HCT116 (cell line): ENCODE data around the gene ZBTB20. TPM values are rescaled to one million over a fixed set of nuclear protein-coding genes. Genes with fewer than 3 reads are reported as not detected.

Experiments
- ATAC-seq: fragments of 200-7000 bp; cut with Tn5 transposase; 2 replicates; pipeline ENCODE4 v1.9.1; 2020; ENCODE audit warnings: mild to moderate bottlenecking, moderate library complexity
- BruUV-seq: library from RNA; stranded (reverse); fragments of 400-500 nt; replicated peaks from 2 replicates; lab custom pipeline; 2021; lab: Mats Ljungman, UMichigan
- CTCF ChIA-PET: fragments of 300-600 bp; sonication (Branson Sonifier 250); formaldehyde crosslinking; loops from one replicate; lab custom pipeline; 2021; ENCODE audit warnings: antibody characterized with exemption; lab: Charles Lee
- POLR2A ChIA-PET: fragments of 300-600, 350-600 bp; sonication (Branson Sonifier 250); formaldehyde crosslinking; loops from one replicate; lab custom pipeline; 2021; ENCODE audit warnings: antibody characterized with exemption; lab: Charles Lee
- RAD21 ChIA-PET, 2 experiments: fragments of 300-600 bp; sonication (Branson Sonifier 250); formaldehyde crosslinking; loops; one replicate each; lab custom pipeline; 2023; ENCODE audit warnings: low total read pairs in 2 of 2; ENCODE audit not compliant: uncharacterized antibody in 2 of 2, unreplicated experiment in 2 of 2, low non-redundant PET in 1 of 2; lab: Charles Lee
- DNase-seq: peaks from one replicate; pipeline ENCODE4 v3.0.0-alpha.2; 2010; ENCODE audit warnings: low read depth, low spot score
- H2AFZ ChIP-seq: fragments of 200-600 bp; shearing (Covaris generic), sonication (generic); 2 replicates; pipeline ENCODE4 v1.6.1; 2017; ENCODE audit warnings: low read depth, mixed run types, mixed read lengths, antibody characterized with exemption, low read length; ENCODE audit not compliant: poor library complexity, severe bottlenecking
- H3K27ac ChIP-seq: 2 replicates; pipeline ENCODE4 v1.5.1; 2012; ENCODE audit warnings: low read depth, low read length
- H3K27me3 ChIP-seq: fragments of 200-600 bp; sonication (generic); 2 replicates; pipeline ENCODE4 v1.6.1; 2016; ENCODE audit warnings: mixed run types, low read length, mixed read lengths; ENCODE audit not compliant: insufficient read depth
- H3K36me3 ChIP-seq, 2 experiments: fragments of 200-500 bp in 1 of 2; fragments of 200-600 bp in 1 of 2; sonication (Bioruptor generic) in 1 of 2; sonication (generic) in 1 of 2; 2 replicates each; pipeline versions ENCODE4 v1.5.1 to v1.6.1; 2014 to 2016; ENCODE audit warnings: low read length in 2 of 2, inconsistent platforms in 1 of 2, mixed read lengths in 1 of 2, mixed run types in 1 of 2; ENCODE audit not compliant: insufficient read depth in 2 of 2, control insufficient read depth in 1 of 2
- H3K4me1 ChIP-seq, 2 experiments: fragments of 200-600 bp in 1 of 2; sonication (generic) in 1 of 2; 2 replicates each; pipeline versions ENCODE4 v1.5.1 to v1.6.1; 2012 to 2017; ENCODE audit warnings: low read length in 2 of 2, inconsistent platforms in 1 of 2, mild to moderate bottlenecking in 1 of 2, mixed read lengths in 1 of 2, mixed run types in 1 of 2, moderate library complexity in 1 of 2; ENCODE audit not compliant: insufficient read depth in 2 of 2, control insufficient read depth in 1 of 2
- H3K4me2 ChIP-seq: fragments of 200-600 bp; sonication (generic); 2 replicates; pipeline ENCODE4 v1.6.1; 2017; ENCODE audit warnings: mixed run types, low read length, mixed read lengths
- H3K4me3 ChIP-seq, 2 experiments: fragments of 200-600 bp in 1 of 2; sonication (generic) in 1 of 2; replicated peaks in 1 of 2; 2 replicates each; pipeline ENCODE4 v1.5.1; 2011 to 2016; ENCODE audit warnings: low read length in 2 of 2, control low read depth in 1 of 2, low read depth in 1 of 2, mild to moderate bottlenecking in 1 of 2, mixed read lengths in 1 of 2, mixed run types in 1 of 2
- H3K79me2 ChIP-seq: fragments of 200-600 bp; sonication (generic); 2 replicates; pipeline ENCODE4 v1.6.1; 2017; ENCODE audit warnings: mild to moderate bottlenecking, mixed run types, low read length, moderate library complexity, mixed read lengths; ENCODE audit not compliant: insufficient read depth
- H3K9ac ChIP-seq: fragments of 200-600 bp; sonication (generic); 2 replicates; pipeline ENCODE4 v1.6.1; 2016; ENCODE audit warnings: low read length, mixed read lengths
- H3K9me2 ChIP-seq: fragments of 200-600 bp; sonication (generic), shearing (Covaris generic); 2 replicates; pipeline ENCODE4 v1.6.1; 2017; ENCODE audit warnings: mixed run types, mild to moderate bottlenecking, moderate library complexity; ENCODE audit not compliant: insufficient read depth
- H3K9me3 ChIP-seq, 2 experiments: fragments of 200-500 bp in 1 of 2; fragments of 200-600 bp in 1 of 2; sonication (Bioruptor generic) in 1 of 2; sonication (generic) in 1 of 2; 2 replicates each; pipeline ENCODE4 v1.6.1; 2014 to 2017; ENCODE audit warnings: low read length in 2 of 2, mixed read lengths in 2 of 2, inconsistent platforms in 1 of 2, low read depth in 1 of 2, mild to moderate bottlenecking in 1 of 2, mixed run types in 1 of 2, moderate library complexity in 1 of 2; ENCODE audit not compliant: control insufficient read depth in 1 of 2, insufficient read depth in 1 of 2
- H4K20me1 ChIP-seq: fragments of 200-600 bp; sonication (generic), shearing (Covaris generic); 2 replicates; pipeline ENCODE4 v1.6.1; 2017; ENCODE audit warnings: mixed run types, mild to moderate bottlenecking, moderate library complexity; ENCODE audit not compliant: insufficient read depth
- CBX3 ChIP-seq: IDR thresholded peaks from 2 replicates; pipeline ENCODE4 v1.6.1; 2012; ENCODE audit warnings: low read depth
- CEBPB ChIP-seq: IDR thresholded peaks from 2 replicates; pipeline ENCODE4 v1.6.1; 2012; ENCODE audit warnings: low read depth
- POLR2AphosphoS5 ChIP-seq: IDR thresholded peaks from 2 replicates; pipeline ENCODE4 v1.6.1; 2011; ENCODE audit warnings: mild to moderate bottlenecking, low read depth, low read length, moderate library complexity
- RAD21 ChIP-seq: IDR thresholded peaks from 2 replicates; pipeline ENCODE4 v1.6.1; 2012; ENCODE audit warnings: low read depth, mild to moderate bottlenecking
- SRF ChIP-seq: IDR thresholded peaks from 2 replicates; pipeline ENCODE4 v1.6.1; 2012; ENCODE audit warnings: low read depth
- ZNF274 ChIP-seq: fragments of 200-500 bp; sonication (Bioruptor generic); IDR thresholded peaks from 2 replicates; pipeline ENCODE4 v1.6.1; 2014; ENCODE audit warnings: mild to moderate bottlenecking, low read depth, low read length, inconsistent platforms
- intact Hi-C: fragments of 100-400 bp; cut with micrococcal nuclease; formaldehyde crosslinking; loops from 2 replicates; pipeline ENCODE4 v1.10.0; 2022
- total RNA-seq: library from RNA; stranded (reverse); gene quantifications from one replicate; pipeline ENCODE4 v1.2.1, GENCODE V29; 2021; ENCODE audit not compliant: unreplicated experiment
- TF ChIP-seq, protein P1 (sequence below): IDR thresholded peaks from 2 replicates; pipeline ENCODE4 v1.6.1; 2011; ENCODE audit warnings: mild to moderate bottlenecking, low read length, moderate library complexity; ENCODE audit not compliant: insufficient replicate concordance; ENCODE audit errors: extremely low read depth
- TF ChIP-seq, protein P2 (sequence below): IDR thresholded peaks from 2 replicates; pipeline ENCODE4 v1.6.1; 2012; ENCODE audit warnings: low read depth

The ZBTB20 gene
- total RNA-seq, 1 experiment from 2014 or later = 42.1 TPM

DNA sequence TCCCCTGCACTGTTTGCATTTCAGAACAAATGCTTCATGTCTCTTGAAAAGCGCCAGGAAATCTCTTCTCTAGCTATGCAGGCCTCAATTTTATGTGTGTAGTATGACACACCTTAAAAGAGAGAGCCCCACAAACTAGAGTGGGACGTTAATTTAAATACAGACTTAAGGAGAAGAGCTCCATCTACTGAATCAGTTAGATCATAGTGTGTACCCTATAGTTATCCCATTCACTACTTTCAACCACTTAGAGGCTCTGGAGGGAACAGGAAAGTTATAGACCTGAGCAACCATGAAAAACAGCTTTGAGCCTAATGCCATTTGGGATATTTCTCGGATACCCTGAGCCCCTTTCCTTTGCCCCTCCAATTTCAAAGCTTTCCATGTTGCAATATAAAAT lies 699.5 kb downstream of the ZBTB20 start:
- ATAC-seq = peak; percentile 54
- no peak overlapping the region for H3K9ac ChIP-seq
- TF ChIP-seq RAD21 = no peak; the same call in 1 of the 2 replicates
- no peak for TF ChIP-seq CEBPB
- no peak for TF ChIP-seq POLR2AphosphoS5
- TF ChIP-seq, protein P1, sequence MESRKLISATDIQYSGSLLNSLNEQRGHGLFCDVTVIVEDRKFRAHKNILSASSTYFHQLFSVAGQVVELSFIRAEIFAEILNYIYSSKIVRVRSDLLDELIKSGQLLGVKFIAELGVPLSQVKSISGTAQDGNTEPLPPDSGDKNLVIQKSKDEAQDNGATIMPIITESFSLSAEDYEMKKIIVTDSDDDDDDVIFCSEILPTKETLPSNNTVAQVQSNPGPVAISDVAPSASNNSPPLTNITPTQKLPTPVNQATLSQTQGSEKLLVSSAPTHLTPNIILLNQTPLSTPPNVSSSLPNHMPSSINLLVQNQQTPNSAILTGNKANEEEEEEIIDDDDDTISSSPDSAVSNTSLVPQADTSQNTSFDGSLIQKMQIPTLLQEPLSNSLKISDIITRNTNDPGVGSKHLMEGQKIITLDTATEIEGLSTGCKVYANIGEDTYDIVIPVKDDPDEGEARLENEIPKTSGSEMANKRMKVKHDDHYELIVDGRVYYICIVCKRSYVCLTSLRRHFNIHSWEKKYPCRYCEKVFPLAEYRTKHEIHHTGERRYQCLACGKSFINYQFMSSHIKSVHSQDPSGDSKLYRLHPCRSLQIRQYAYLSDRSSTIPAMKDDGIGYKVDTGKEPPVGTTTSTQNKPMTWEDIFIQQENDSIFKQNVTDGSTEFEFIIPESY = no peak
- TF ChIP-seq CBX3 = no peak
- TF ChIP-seq, protein P2, sequence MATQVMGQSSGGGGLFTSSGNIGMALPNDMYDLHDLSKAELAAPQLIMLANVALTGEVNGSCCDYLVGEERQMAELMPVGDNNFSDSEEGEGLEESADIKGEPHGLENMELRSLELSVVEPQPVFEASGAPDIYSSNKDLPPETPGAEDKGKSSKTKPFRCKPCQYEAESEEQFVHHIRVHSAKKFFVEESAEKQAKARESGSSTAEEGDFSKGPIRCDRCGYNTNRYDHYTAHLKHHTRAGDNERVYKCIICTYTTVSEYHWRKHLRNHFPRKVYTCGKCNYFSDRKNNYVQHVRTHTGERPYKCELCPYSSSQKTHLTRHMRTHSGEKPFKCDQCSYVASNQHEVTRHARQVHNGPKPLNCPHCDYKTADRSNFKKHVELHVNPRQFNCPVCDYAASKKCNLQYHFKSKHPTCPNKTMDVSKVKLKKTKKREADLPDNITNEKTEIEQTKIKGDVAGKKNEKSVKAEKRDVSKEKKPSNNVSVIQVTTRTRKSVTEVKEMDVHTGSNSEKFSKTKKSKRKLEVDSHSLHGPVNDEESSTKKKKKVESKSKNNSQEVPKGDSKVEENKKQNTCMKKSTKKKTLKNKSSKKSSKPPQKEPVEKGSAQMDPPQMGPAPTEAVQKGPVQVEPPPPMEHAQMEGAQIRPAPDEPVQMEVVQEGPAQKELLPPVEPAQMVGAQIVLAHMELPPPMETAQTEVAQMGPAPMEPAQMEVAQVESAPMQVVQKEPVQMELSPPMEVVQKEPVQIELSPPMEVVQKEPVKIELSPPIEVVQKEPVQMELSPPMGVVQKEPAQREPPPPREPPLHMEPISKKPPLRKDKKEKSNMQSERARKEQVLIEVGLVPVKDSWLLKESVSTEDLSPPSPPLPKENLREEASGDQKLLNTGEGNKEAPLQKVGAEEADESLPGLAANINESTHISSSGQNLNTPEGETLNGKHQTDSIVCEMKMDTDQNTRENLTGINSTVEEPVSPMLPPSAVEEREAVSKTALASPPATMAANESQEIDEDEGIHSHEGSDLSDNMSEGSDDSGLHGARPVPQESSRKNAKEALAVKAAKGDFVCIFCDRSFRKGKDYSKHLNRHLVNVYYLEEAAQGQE = no peak
- no peak for TF ChIP-seq SRF
- no peak for TF ChIP-seq ZNF274
- TF ChIP-seq, all 23 proteins: peak for 0
- H3K4me1 ChIP-seq = peaks cover 6 to 43% of the 10 kb centered on the region in 2 experiments
- H3K36me3 ChIP-seq = no peaks in the 10 kb centered on the region
- ChIA-PET CTCF (no interaction called here), RAD21 (no interaction called here), POLR2A (interaction anchor here (1.1 kb wide), 1 partner anchor 37 kb away, joined by 3 read pairs; no protein-coding TSS in a partner anchor)
- no peak overlapping the region for H3K27ac ChIP-seq
- H3K9me3 ChIP-seq = no peaks in the 10 kb centered on the region
- H3K79me2 ChIP-seq = peaks cover 95% of the 10 kb centered on the region
- BruUV-seq = no TSS peak
- no peak for DNase-seq
- no peak overlapping the region for H3K4me2 ChIP-seq
- no peaks in the 10 kb centered on the region for H4K20me1 ChIP-seq
- intact Hi-C loops = no loop called here
- no peak overlapping the region for H3K4me3 ChIP-seq
- H2AFZ ChIP-seq = no peak overlapping the region
- H3K27me3 ChIP-seq = no peaks in the 10 kb centered on the region
- H3K9me2 ChIP-seq = no peaks in the 10 kb centered on the region
